Activated CD8-positive, alpha-beta memory T cell treated with anti-CD3 and anti-CD28 coated beads, Interleukin-2, amount 50 U/mL, for 1 hour (primary cell): ENCODE results near the gene SLC8A1.

Source experiments
- DNase-seq: peaks from one replicate; pipeline ENCODE4 v3.0.0-alpha.2; 2020; ENCODE audit errors: extremely low read depth

The SLC8A1 gene

GRCh38 chr2:40458271-40458794 lies 6.4 kb upstream of the SLC8A1 start:
- DNase-seq, result no peak

- DNase-seq, result no peak
Observed at GRCh38 chr2:40457837-40458236, 5.9 kb upstream of the SLC8A1 start.

- no peak for DNase-seq
Observed at GRCh38 chr2:40457366-40457765, 5.5 kb upstream of the SLC8A1 start.

GRCh38 chr2:40456926-40457325 lies 5.0 kb upstream of the SLC8A1 start:
- no peak for DNase-seq

- no peak for DNase-seq
Observed at GRCh38 chr2:40455661-40456060, 3.8 kb upstream of the SLC8A1 start.

- no peak for DNase-seq
Observed at GRCh38 chr2:40454321-40454720, 2.4 kb upstream of the SLC8A1 start.

- DNase-seq, result no peak
Observed at GRCh38 chr2:40452786-40453185, 896 bp upstream of the SLC8A1 start.

GRCh38 chr2:40450796-40451430 lies 977 bp downstream of the SLC8A1 start:
- no peak for DNase-seq

GRCh38 chr2:40450066-40450795 lies 1.7 kb downstream of the SLC8A1 start:
- no peak for DNase-seq

GRCh38 chr2:40448476-40449079 lies 3.3 kb downstream of the SLC8A1 start:
- DNase-seq, result no peak

GRCh38 chr2:40445467-40445866 lies 6.4 kb downstream of the SLC8A1 start:
- DNase-seq, result no peak

- no peak for DNase-seq
Observed at GRCh38 chr2:40440835-40441234, 11.1 kb downstream of the SLC8A1 start.

- no peak for DNase-seq
Observed at GRCh38 chr2:40439473-40439872, 12.4 kb downstream of the SLC8A1 start.

GRCh38 chr2:40436093-40436475 lies 15.8 kb downstream of the SLC8A1 start:
- no peak for DNase-seq

GRCh38 chr2:40435426-40436092 lies 16.3 kb downstream of the SLC8A1 start:
- DNase-seq, result no peak

GRCh38 chr2:40434731-40435271 lies 17.1 kb downstream of the SLC8A1 start:
- DNase-seq, result no peak

- DNase-seq, result no peak
Observed at GRCh38 chr2:40433736-40434135, 18.2 kb downstream of the SLC8A1 start.

GRCh38 chr2:40432921-40433483 lies 18.9 kb downstream of the SLC8A1 start:
- DNase-seq, result no peak

GRCh38 chr2:40431600-40431955 lies 20.3 kb downstream of the SLC8A1 start:
- no peak for DNase-seq

GRCh38 chr2:40430776-40431599 lies 20.9 kb downstream of the SLC8A1 start:
- no peak for DNase-seq

GRCh38 chr2:40428439-40428838 lies 23.5 kb downstream of the SLC8A1 start:
- DNase-seq, result no peak
